Keratinocyte (primary cell): ENCODE measurements around the gene OGDHL. TPM values are rescaled to one million over a fixed set of nuclear protein-coding genes. Genes with fewer than 3 reads are reported as not detected.
"Not testable (repeated sequence)": the region's sequence is repeated elsewhere in the genome, so short reads cannot be mapped to it uniquely, and the experiment has no call there.

Experiments
- DNase-seq: peaks from one replicate; pipeline ENCODE4 v3.0.0-alpha.2; 2011; ENCODE audit warnings: low read depth, missing footprints, low spot score
- FAIRE-seq: peaks from 2 replicates; lab custom pipeline; 2011; peaks lifted over from hg19 to GRCh38; lab: Jason Lieb, UNC
- H2AFZ ChIP-seq: 2 replicates; pipeline ENCODE4 v1.6.0; 2012; ENCODE audit warnings: low read length, control low read depth, inconsistent platforms; ENCODE audit not compliant: control insufficient read depth
- H3K27ac ChIP-seq: 2 replicates; pipeline ENCODE4 v1.5.1; 2011; ENCODE audit warnings: low read length; ENCODE audit not compliant: control insufficient read depth, insufficient read depth
- H3K27me3 ChIP-seq: 3 replicates; pipeline ENCODE4 v1.6.0; 2011; ENCODE audit warnings: low read length; ENCODE audit not compliant: control insufficient read depth, insufficient read depth; ENCODE audit errors: extremely low read depth
- H3K36me3 ChIP-seq, 2 experiments: 2 replicates in 1 of 2; 3 replicates in 1 of 2; pipeline ENCODE4 v1.5.1; 2011; ENCODE audit warnings: low read length in 2 of 2, mild to moderate bottlenecking in 1 of 2; ENCODE audit not compliant: control insufficient read depth in 2 of 2, insufficient read depth in 2 of 2; ENCODE audit errors: extremely low read depth in 1 of 2
- H3K4me1 ChIP-seq: 3 replicates; pipeline ENCODE4 v1.5.1; 2011; ENCODE audit warnings: low read length; ENCODE audit not compliant: control insufficient read depth, insufficient read depth; ENCODE audit errors: extremely low read depth
- H3K4me2 ChIP-seq: 3 replicates; pipeline ENCODE4 v1.6.0; 2011; ENCODE audit warnings: low read depth, low read length; ENCODE audit not compliant: control insufficient read depth, insufficient read depth; ENCODE audit errors: extremely low read depth
- H3K4me3 ChIP-seq, 3 experiments: fragments of 200-600 bp in 1 of 3; sonication (generic) in 1 of 3; 2 replicates in 2 of 3; 3 replicates in 1 of 3; pipeline ENCODE4 v1.5.1; 2011 to 2016; ENCODE audit warnings: low read length in 3 of 3, mild to moderate bottlenecking in 3 of 3, control low read depth in 2 of 3, inconsistent platforms in 1 of 3, low read depth in 1 of 3, mixed read lengths in 1 of 3, mixed run types in 1 of 3, moderate library complexity in 1 of 3; ENCODE audit not compliant: control insufficient read depth in 2 of 3, insufficient read depth in 2 of 3; ENCODE audit errors: extremely low read depth in 1 of 3
- H3K79me2 ChIP-seq: 2 replicates; pipeline ENCODE4 v1.6.0; 2012; ENCODE audit warnings: low read length; ENCODE audit not compliant: control insufficient read depth, insufficient read depth
- H3K9ac ChIP-seq: 3 replicates; pipeline ENCODE4 v1.6.0; 2011; ENCODE audit warnings: low read length; ENCODE audit not compliant: control insufficient read depth, insufficient read depth; ENCODE audit errors: extremely low read depth
- H3K9me1 ChIP-seq: 3 replicates; pipeline ENCODE4 v1.6.0; 2011; ENCODE audit warnings: low read length; ENCODE audit not compliant: control insufficient read depth, insufficient read depth; ENCODE audit errors: extremely low read depth
- H3K9me3 ChIP-seq: 2 replicates; pipeline ENCODE4 v1.5.1; 2012; ENCODE audit warnings: low read depth, low read length; ENCODE audit not compliant: control insufficient read depth
- H4K20me1 ChIP-seq: 3 replicates; pipeline ENCODE4 v1.6.0; 2011; ENCODE audit warnings: low read length; ENCODE audit not compliant: control insufficient read depth, insufficient read depth; ENCODE audit errors: extremely low read depth
- EZH2 ChIP-seq: IDR thresholded peaks from one replicate; pipeline ENCODE4 v1.6.1; 2012; ENCODE audit warnings: inconsistent platforms, mild to moderate bottlenecking, low read length, moderate library complexity
- dilution Hi-C: fragments of 300-500 bp; cut with MboI; formaldehyde crosslinking; loops from one replicate; pipeline ENCODE4 v1.7.0; 2020; ENCODE audit warnings: low sequenced_read_pairs; ENCODE audit not compliant: extremely low pct_ligation_motif_present
- polyA plus RNA-seq, 5 experiments: library from polyadenylated mRNA; depleted of rRNA in 3 of 5; stranded (reverse) in 3 of 5; stranded (forward) in 1 of 5; unstranded in 1 of 5; fragments of >200 nt; gene quantifications; 1 replicate in 1 of 5; 2 replicates in 3 of 5; 3 replicates in 1 of 5; pipeline versions ENCODE4 v1.2.1 to v1.2.3, GENCODE V29; 2011 to 2012; ENCODE audit warnings: missing spikeins in 2 of 5, low read depth in 1 of 5, low replicate concordance in 1 of 5
- TF ChIP-seq, protein P1 (sequence below), 3 experiments: IDR thresholded peaks in 1 of 3; conservative IDR thresholded peaks in 1 of 3; optimal IDR thresholded peaks in 1 of 3; 2 replicates in 2 of 3; 3 replicates in 1 of 3; pipeline versions ENCODE3 to v1.5.1; 2011; ENCODE audit warnings: low read length in 3 of 3, mild to moderate bottlenecking in 3 of 3, moderate library complexity in 2 of 3, control low read depth in 1 of 3, inconsistent platforms in 1 of 3; ENCODE audit not compliant: insufficient read depth in 2 of 3; ENCODE audit errors: extremely low read depth in 1 of 3

The OGDHL gene
- polyA plus RNA-seq, 1 donor (not counting 4 experiments of a cell fraction or from before 2014, with no cell fraction given): 0.09 TPM

DNA sequence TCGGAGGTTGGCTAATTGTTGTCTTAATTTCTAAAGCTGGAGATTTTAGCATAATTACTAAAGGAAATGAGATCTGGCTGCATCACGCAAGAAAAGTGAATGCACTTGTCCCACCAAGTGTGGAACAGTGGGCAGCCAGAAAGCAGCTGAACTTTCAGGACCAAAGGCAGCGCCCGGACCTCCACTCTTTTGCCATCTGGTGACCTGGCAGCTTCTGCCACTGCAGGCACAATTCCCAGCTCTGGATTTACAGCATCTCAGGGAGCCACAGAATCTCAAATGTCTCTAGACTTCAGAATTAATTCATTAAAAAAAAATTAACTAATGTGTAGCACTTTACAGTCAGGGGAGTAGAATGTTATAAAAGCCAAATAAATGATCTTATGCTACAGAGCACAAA lies 14.7 kb upstream of the OGDHL start:
- Histone ChIP-seq H3K27me3 (peaks cover 5% of the 10 kb centered on the region), H3K27ac (no peak overlapping the region), H3K9ac (no peak overlapping the region), H2AFZ (no peak overlapping the region), H3K4me1 (no peaks in the 10 kb centered on the region), H3K4me2 (no peak overlapping the region), H3K4me3 (no peak overlapping the region), H4K20me1 (no peaks in the 10 kb centered on the region), H3K79me2 (no peaks in the 10 kb centered on the region), H3K9me1 (no peaks in the 10 kb centered on the region), H3K36me3 (no peaks in the 10 kb centered on the region), H3K9me3 (no peaks in the 10 kb centered on the region)
- dilution Hi-C loops: no loop called here
- FAIRE-seq (no peak), DNase-seq (no peak)
- TF ChIP-seq, protein P1, sequence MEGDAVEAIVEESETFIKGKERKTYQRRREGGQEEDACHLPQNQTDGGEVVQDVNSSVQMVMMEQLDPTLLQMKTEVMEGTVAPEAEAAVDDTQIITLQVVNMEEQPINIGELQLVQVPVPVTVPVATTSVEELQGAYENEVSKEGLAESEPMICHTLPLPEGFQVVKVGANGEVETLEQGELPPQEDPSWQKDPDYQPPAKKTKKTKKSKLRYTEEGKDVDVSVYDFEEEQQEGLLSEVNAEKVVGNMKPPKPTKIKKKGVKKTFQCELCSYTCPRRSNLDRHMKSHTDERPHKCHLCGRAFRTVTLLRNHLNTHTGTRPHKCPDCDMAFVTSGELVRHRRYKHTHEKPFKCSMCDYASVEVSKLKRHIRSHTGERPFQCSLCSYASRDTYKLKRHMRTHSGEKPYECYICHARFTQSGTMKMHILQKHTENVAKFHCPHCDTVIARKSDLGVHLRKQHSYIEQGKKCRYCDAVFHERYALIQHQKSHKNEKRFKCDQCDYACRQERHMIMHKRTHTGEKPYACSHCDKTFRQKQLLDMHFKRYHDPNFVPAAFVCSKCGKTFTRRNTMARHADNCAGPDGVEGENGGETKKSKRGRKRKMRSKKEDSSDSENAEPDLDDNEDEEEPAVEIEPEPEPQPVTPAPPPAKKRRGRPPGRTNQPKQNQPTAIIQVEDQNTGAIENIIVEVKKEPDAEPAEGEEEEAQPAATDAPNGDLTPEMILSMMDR (optimal IDR thresholded peaks at IDR 0.05 in 1 of 3, IDR thresholded peaks at IDR 0.05 in 1 of 3, conservative IDR thresholded peaks at IDR 0.05 in 1 of 3; ENCODE audit: extremely low read depth in 1 of 3, insufficient read depth in 2 of 3, low read length in 3 of 3): no peak
- TF ChIP-seq EZH2: no peak

DNA sequence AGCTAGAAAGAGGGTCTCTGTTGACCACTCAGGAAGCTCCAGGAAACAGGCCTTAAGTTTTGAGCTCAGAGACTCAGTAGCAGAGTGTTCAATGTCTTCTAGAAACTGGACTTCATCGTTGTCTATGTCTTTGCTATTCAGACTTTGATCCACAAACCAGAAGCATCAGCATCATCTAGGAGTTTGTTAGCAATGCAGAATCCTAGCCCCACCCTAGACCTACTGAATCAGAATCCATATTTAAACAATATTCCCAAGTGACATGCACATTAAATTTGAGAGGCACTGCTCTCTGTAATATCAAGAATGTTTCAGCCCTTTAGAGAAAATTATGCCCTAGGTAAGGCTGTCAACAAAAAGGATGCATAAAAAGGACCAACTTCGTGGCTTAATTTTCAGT lies 12.9 kb upstream of the OGDHL start:
- DNase-seq (no peak), FAIRE-seq (no peak)
- Histone ChIP-seq H3K36me3 (no peaks in the 10 kb centered on the region), H3K9ac (no peak overlapping the region), H3K9me3 (no peaks in the 10 kb centered on the region), H3K9me1 (no peaks in the 10 kb centered on the region), H4K20me1 (no peaks in the 10 kb centered on the region), H3K4me3 (no peak overlapping the region), H3K27ac (no peak overlapping the region), H3K27me3 (peaks cover 10% of the 10 kb centered on the region), H3K4me1 (no peaks in the 10 kb centered on the region), H3K79me2 (no peaks in the 10 kb centered on the region), H3K4me2 (no peak overlapping the region), H2AFZ (no peak overlapping the region)
- dilution Hi-C loops: no loop called here
- TF ChIP-seq, protein P1 (optimal IDR thresholded peaks at IDR 0.05 in 1 of 3, IDR thresholded peaks at IDR 0.05 in 1 of 3, conservative IDR thresholded peaks at IDR 0.05 in 1 of 3; ENCODE audit: extremely low read depth in 1 of 3, insufficient read depth in 2 of 3, low read length in 3 of 3): no peak
- TF ChIP-seq EZH2: no peak

DNA sequence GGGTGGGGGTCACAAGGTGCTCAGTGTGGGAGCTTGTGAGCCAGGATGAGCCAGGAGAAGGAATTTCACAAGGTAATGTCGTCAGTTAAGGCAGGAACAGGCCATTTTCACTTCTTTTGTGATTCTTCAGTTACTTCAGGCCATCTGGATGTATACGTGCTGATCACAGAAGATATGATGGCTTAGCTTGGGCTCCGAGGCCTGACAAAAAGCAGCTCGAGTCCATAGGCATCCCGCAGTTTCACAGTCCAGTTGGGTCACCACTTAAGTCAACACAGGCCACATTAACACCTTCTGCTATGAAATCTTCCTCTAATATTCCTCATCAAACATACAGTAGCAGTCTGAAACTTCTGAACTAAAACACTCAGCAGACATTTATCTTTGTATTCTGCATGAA lies 10.8 kb upstream of the OGDHL start:
- peaks cover 30% of the 10 kb centered on the region for H3K27me3 ChIP-seq
- H3K27ac ChIP-seq, DNase-seq, H3K4me3 ChIP-seq, H3K79me2 ChIP-seq, H3K9ac ChIP-seq, H4K20me1 ChIP-seq, dilution Hi-C loops, H2AFZ ChIP-seq, FAIRE-seq, H3K4me1 ChIP-seq, H3K9me3 ChIP-seq, H3K4me2 ChIP-seq, H3K36me3 ChIP-seq, H3K9me1 ChIP-seq: not testable (repeated sequence)

DNA sequence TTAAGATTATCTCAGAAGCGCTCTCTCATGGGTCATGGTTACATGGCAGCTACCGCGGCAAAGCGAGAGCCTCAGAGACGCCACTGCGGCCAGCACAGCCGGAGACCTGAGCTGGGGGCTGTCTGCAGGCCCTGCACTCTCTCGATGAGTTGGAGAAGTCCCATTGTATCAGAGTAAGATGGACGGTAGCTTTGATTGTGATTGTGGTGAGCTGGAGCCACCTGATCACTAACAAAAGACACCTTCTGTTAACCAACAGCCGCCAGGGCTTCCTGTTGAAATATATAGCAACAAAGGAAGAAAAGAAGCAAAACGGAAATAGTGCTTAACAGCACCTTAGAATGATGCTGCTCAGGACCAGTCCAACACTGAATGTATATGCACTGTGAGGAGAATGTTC lies 8.9 kb upstream of the OGDHL start:
- H3K9me3 ChIP-seq, H3K4me1 ChIP-seq, H3K4me2 ChIP-seq, H3K9ac ChIP-seq, dilution Hi-C loops, DNase-seq, H3K36me3 ChIP-seq, H3K27ac ChIP-seq, H4K20me1 ChIP-seq, H3K79me2 ChIP-seq, H2AFZ ChIP-seq, H3K9me1 ChIP-seq, H3K4me3 ChIP-seq, FAIRE-seq: not testable (repeated sequence)
- peaks cover 41% of the 10 kb centered on the region for H3K27me3 ChIP-seq
